Medulla oblongata (tissue), 1 donor: Measurements from ENCODE around the gene CBFA2T3.

Experiments
- DNase-seq: peaks from one replicate; pipeline ENCODE4 v3.0.0-alpha.2; 2015; ENCODE audit errors: extremely low spot score

The CBFA2T3 gene

GRCh38 chr16:88877564-88878289 lies 99.3 kb downstream of the CBFA2T3 start:
- DNase-seq, result no peak

GRCh38 chr16:88876942-88877526 lies 100.0 kb downstream of the CBFA2T3 start:
- no peak for DNase-seq

- no peak for DNase-seq
These were observed 101.2 kb downstream of the CBFA2T3 start for GRCh38 chr16:88875703-88876234.

- no peak for DNase-seq
These were observed 101.9 kb downstream of the CBFA2T3 start for GRCh38 chr16:88874938-88875599.

- no peak for DNase-seq
These were observed 104.2 kb downstream of the CBFA2T3 start for GRCh38 chr16:88872650-88873331.

- DNase-seq, result no peak
These were observed 105.1 kb downstream of the CBFA2T3 start for GRCh38 chr16:88871730-88872416.

GRCh38 chr16:88871349-88871702 lies 105.7 kb downstream of the CBFA2T3 start:
- DNase-seq, result no peak

GRCh38 chr16:88870608-88871348 lies 106.2 kb downstream of the CBFA2T3 start:
- DNase-seq, result no peak

- no peak for DNase-seq
These were observed 107.4 kb downstream of the CBFA2T3 start for GRCh38 chr16:88869673-88869980.

GRCh38 chr16:88868974-88869672 lies 107.9 kb downstream of the CBFA2T3 start:
- no peak for DNase-seq

GRCh38 chr16:88867581-88868246 lies 109.3 kb downstream of the CBFA2T3 start:
- DNase-seq, result no peak

GRCh38 chr16:88866151-88866920 lies 110.7 kb downstream of the CBFA2T3 start, which contains the start of gene PABPN1L:
Gene PABPN1L, minus strand, starts transcription at chr16:88866660. Its CDS starts 54 bp downstream, at chr16:88866606.
- DNase-seq, result no peak

- DNase-seq, result no peak
These were observed 111.3 kb downstream of the CBFA2T3 start for GRCh38 chr16:88865742-88866141.

GRCh38 chr16:88865310-88865709 lies 111.7 kb downstream of the CBFA2T3 start:
- DNase-seq, result no peak

- DNase-seq, result no peak
These were observed 112.5 kb downstream of the CBFA2T3 start for GRCh38 chr16:88864521-88864920.

- DNase-seq, result no peak
These were observed 112.9 kb downstream of the CBFA2T3 start for GRCh38 chr16:88864099-88864498.

- DNase-seq, result no peak
These were observed 113.6 kb downstream of the CBFA2T3 start for GRCh38 chr16:88863426-88863825.

GRCh38 chr16:88862968-88863367 lies 114.0 kb downstream of the CBFA2T3 start:
- DNase-seq, result no peak

GRCh38 chr16:88861359-88861758 lies 115.6 kb downstream of the CBFA2T3 start:
- DNase-seq, result no peak
